ENCODE results near the gene MEF2D. TPM values are rescaled to one million over a fixed set of nuclear protein-coding genes. Genes with fewer than 3 reads are reported as not detected.

Gene MEF2D
- total and polyA plus RNA-seq, 8 donors, result 7.7 to 136 (median 18.8) TPM

DNA sequence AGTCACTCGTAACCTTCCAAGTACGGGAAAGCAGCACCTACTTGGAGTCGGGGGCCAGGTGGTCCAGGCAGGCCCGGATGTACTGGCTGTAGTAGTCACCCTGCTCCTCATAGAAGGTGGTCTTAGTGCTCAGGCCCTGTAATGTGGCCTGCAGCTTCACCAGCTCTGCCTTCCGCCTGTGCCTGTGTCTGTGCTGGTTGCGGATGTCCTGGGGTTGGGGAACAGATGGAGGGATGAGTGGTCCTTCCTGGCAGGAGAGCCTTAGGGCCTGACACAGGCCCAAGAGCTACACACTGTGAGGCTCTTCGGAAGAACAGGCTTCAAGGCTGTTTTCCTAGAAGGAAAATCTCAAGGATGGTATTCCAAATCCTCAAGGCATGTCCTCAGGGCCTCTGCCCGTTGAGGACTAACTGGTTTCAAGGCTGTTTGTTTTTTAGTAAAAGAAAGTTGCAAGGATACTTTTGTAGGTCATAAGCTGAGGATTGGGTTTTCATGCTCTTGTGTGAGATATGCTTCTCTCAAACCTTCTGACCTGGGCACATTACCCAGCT is 28.4 kb upstream of the MEF2D start:
- Histone ChIP-seq H3K36me3 (peaks cover 0 to 37% (median 0%) of the 10 kb centered on the region in 4 donors), H3K4me3 (no peak overlapping the region), H3K27ac (no peak overlapping the region), H3K9me3 (no peaks in the 10 kb centered on the region), H3K27me3 (no peaks in the 10 kb centered on the region), H3K4me1 (peaks cover 0 to 5% (median 2%) of the 10 kb centered on the region in 4 donors)
- no peak for DNase-seq
- intact Hi-C loops (cut with DNase I; ENCODE audit: low total_unique reads), result no loop called here
- 91 to 95% (median 92%) methylated on average over 5 to 8 of the region's 8 CpGs for WGBS, 5 donors
- TF ChIP-seq CTCF (IDR thresholded peaks at IDR 0.05) (no peak), EP300 (IDR thresholded peaks at IDR 0.05) (no peak), POLR2A (IDR thresholded peaks at IDR 0.05) (no peak), POLR2AphosphoS5 (IDR thresholded peaks at IDR 0.05) (no peak)

DNA sequence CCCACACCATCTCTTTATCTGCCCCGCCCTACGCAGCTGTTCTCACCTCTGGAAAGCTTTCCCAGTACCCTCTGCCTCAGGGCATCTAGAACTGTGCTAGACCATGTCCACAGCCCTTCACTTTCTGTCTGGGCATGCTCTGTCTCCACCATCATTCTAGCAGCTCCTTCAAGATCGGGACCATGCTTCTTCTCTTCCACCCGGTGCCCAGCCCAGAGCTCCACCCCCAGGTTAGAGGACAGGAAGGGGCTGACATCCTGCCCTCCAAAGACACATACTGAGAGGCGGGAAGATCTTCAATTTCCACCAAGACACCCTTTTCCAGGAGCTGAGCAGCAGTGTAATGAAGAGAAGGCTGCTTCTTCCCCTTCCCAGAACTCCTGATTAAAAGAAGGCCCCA is 27.7 kb upstream of the MEF2D start:
- no peaks in the 10 kb centered on the region for H3K9me3 ChIP-seq
- intact Hi-C loops (cut with DNase I; ENCODE audit: low total_unique reads), result no loop called here
- peaks cover 0 to 37% (median 0%) of the 10 kb centered on the region in 4 donors for H3K36me3 ChIP-seq

DNA sequence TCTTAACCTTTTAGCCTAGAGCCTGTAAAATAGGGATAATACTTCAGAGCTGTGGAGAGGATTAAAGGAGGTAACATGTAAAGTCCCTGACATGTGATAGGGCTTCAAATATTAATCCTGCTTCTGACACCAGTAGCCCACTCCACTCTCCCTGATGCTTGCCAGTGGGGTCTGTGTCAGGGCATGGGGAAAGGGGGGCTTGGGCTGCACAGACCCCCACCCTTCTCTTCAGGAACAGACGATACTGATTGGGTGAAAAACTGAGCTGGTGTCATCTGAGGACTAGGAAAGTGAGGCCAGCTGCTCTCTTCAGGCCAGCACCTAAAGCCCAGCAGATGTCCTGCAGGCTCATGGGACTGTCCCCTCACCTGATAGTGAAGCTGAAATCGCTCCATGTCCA is 27.0 kb upstream of the MEF2D start:
- H3K27ac ChIP-seq, result no peak overlapping the region
- H3K36me3 ChIP-seq, result peaks cover 0 to 30% (median 0%) of the 10 kb centered on the region in 4 donors
- intact Hi-C loops (cut with DNase I; ENCODE audit: low total_unique reads), result no loop called here
- DNase-seq, result no peak
- H3K4me1 ChIP-seq, result peaks cover 0 to 5% (median 2%) of the 10 kb centered on the region in 4 donors
- no peaks in the 10 kb centered on the region for H3K9me3 ChIP-seq
- TF ChIP-seq POLR2A (IDR thresholded peaks at IDR 0.05) (no peak), EP300 (IDR thresholded peaks at IDR 0.05) (no peak), POLR2AphosphoS5 (IDR thresholded peaks at IDR 0.05) (no peak), CTCF (IDR thresholded peaks at IDR 0.05) (no peak)
- H3K4me3 ChIP-seq, result no peak overlapping the region
- H3K27me3 ChIP-seq, result no peaks in the 10 kb centered on the region
- WGBS, 5 donors, result 86 to 97% (median 91%) methylated on average over 2 of the region's 2 CpGs

More for the DNA sequence above, 27.7 kb upstream of the MEF2D start:
- no peaks in the 10 kb centered on the region for H3K27me3 ChIP-seq
- H3K4me1 ChIP-seq, result peaks cover 0 to 5% (median 2%) of the 10 kb centered on the region in 4 donors
- no peak overlapping the region for H3K27ac ChIP-seq
- H3K4me3 ChIP-seq, result no peak overlapping the region
- TF ChIP-seq CTCF (IDR thresholded peaks at IDR 0.05), result no peak
- no peak for TF ChIP-seq POLR2A (IDR thresholded peaks at IDR 0.05)
- no peak for TF ChIP-seq EP300 (IDR thresholded peaks at IDR 0.05)
- no peak for TF ChIP-seq POLR2AphosphoS5 (IDR thresholded peaks at IDR 0.05)
- DNase-seq, result no peak
- 81 to 90% (median 81%) methylated on average over 5 of the region's 5 CpGs for WGBS, 5 donors

- no peak overlapping the region for H3K4me3 ChIP-seq
- no peaks in the 10 kb centered on the region for H3K27me3 ChIP-seq
- 71 to 91% (median 86%) methylated on average over 2 of the region's 2 CpGs for WGBS, 5 donors
- intact Hi-C loops (cut with DNase I; ENCODE audit: low total_unique reads), result no loop called here
- no peak for DNase-seq
- H3K36me3 ChIP-seq, result peaks cover 0 to 26% (median 0%) of the 10 kb centered on the region in 4 donors
- H3K4me1 ChIP-seq, result peaks cover 0 to 5% (median 2%) of the 10 kb centered on the region in 4 donors
- no peak overlapping the region for H3K27ac ChIP-seq
- no peaks in the 10 kb centered on the region for H3K9me3 ChIP-seq
- TF ChIP-seq POLR2A (IDR thresholded peaks at IDR 0.05) (no peak), POLR2AphosphoS5 (IDR thresholded peaks at IDR 0.05) (no peak), EP300 (IDR thresholded peaks at IDR 0.05) (no peak), CTCF (IDR thresholded peaks at IDR 0.05) (no peak)
Observed at GRCh38 chr1:156525856-156526489, 25.4 kb upstream of the MEF2D start.

Measured in stomach (tissue), 9 donors.